Retinal pigment epithelial cell (primary cell): ENCODE data around the gene ILRUN.
"Not testable (repeated sequence)": the region's sequence is repeated elsewhere in the genome, so short reads cannot be mapped to it uniquely, and the experiment has no call there.

Experiments
- DNase-seq: peaks from one replicate; pipeline ENCODE4 v3.0.0-alpha.2; 2010; ENCODE audit warnings: low read depth
- H3K4me3 ChIP-seq: 2 replicates; pipeline ENCODE4 v1.5.1; 2011; ENCODE audit warnings: mild to moderate bottlenecking, low read length, control low read depth, moderate library complexity
- CTCF ChIP-seq: conservative IDR thresholded peaks from 2 replicates; pipeline ENCODE4 v1.5.1; 2011; ENCODE audit warnings: low read depth, low read length, control low read depth, inconsistent platforms

ILRUN gene

GRCh38 chr6:34671801-34672656, 24.5 kb downstream of the ILRUN start:
- TF ChIP-seq CTCF = no peak
- DNase-seq = no peak
- H3K4me3 ChIP-seq = no peak overlapping the region

- no peak overlapping the region for H3K4me3 ChIP-seq
- no peak for DNase-seq
- TF ChIP-seq CTCF = no peak
Measured at GRCh38 chr6:34671367-34671766, 25.2 kb downstream of the ILRUN start.

GRCh38 chr6:34668799-34669198, 27.8 kb downstream of the ILRUN start:
- not testable (repeated sequence) for H3K4me3 ChIP-seq, DNase-seq

GRCh38 chr6:34667481-34668238, 28.9 kb downstream of the ILRUN start:
- DNase-seq = no peak
- TF ChIP-seq CTCF = no peak
- H3K4me3 ChIP-seq = no peak overlapping the region

- no peak for DNase-seq
- no peak for TF ChIP-seq CTCF
- H3K4me3 ChIP-seq = no peak overlapping the region
Measured at GRCh38 chr6:34665019-34665418, 31.5 kb downstream of the ILRUN start.

GRCh38 chr6:34664256-34664971, 32.2 kb downstream of the ILRUN start:
- TF ChIP-seq CTCF = no peak
- DNase-seq = no peak
- no peak overlapping the region for H3K4me3 ChIP-seq

- no peak for DNase-seq
- H3K4me3 ChIP-seq = no peak overlapping the region
- no peak for TF ChIP-seq CTCF
Measured at GRCh38 chr6:34663831-34664255, 32.7 kb downstream of the ILRUN start.
